AG10803 (cell line): ENCODE data around the gene CLMN.

Source experiments
- DNase-seq: peaks from one replicate; pipeline ENCODE4 v3.0.0; 2010; ENCODE audit warnings: low read depth
- H3K4me3 ChIP-seq: 2 replicates; pipeline ENCODE4 v1.5.1; 2011; ENCODE audit warnings: mild to moderate bottlenecking, low read length, control low read depth
- TF ChIP-seq, protein P1 (sequence below): conservative IDR thresholded peaks from 2 replicates; pipeline ENCODE4 v1.5.1; 2011; ENCODE audit warnings: mild to moderate bottlenecking, low read length, control low read depth, inconsistent platforms

CLMN gene

DNA sequence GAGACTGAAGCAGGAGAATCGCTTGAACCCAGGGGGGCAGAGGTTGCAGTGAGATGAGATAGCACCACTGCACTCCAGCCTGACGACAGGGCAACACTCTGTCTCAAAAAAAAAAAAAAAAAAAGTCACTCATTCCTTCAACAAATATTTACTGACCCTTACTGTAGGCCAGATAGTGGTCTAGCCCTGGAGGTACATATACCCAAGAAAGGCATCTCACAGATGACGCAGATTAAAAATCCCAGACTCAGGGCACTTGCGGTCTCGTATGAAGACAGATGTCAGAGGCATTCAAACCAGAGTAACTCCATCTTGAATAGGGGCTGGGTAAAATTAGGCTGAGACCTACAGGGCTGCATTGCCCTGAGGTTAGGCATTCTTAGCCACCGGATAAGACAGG, 44.8 kb downstream of the CLMN start:
- DNase-seq: no peak
- TF ChIP-seq, protein P1, sequence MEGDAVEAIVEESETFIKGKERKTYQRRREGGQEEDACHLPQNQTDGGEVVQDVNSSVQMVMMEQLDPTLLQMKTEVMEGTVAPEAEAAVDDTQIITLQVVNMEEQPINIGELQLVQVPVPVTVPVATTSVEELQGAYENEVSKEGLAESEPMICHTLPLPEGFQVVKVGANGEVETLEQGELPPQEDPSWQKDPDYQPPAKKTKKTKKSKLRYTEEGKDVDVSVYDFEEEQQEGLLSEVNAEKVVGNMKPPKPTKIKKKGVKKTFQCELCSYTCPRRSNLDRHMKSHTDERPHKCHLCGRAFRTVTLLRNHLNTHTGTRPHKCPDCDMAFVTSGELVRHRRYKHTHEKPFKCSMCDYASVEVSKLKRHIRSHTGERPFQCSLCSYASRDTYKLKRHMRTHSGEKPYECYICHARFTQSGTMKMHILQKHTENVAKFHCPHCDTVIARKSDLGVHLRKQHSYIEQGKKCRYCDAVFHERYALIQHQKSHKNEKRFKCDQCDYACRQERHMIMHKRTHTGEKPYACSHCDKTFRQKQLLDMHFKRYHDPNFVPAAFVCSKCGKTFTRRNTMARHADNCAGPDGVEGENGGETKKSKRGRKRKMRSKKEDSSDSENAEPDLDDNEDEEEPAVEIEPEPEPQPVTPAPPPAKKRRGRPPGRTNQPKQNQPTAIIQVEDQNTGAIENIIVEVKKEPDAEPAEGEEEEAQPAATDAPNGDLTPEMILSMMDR: no peak
- no peak overlapping the region for H3K4me3 ChIP-seq

DNA sequence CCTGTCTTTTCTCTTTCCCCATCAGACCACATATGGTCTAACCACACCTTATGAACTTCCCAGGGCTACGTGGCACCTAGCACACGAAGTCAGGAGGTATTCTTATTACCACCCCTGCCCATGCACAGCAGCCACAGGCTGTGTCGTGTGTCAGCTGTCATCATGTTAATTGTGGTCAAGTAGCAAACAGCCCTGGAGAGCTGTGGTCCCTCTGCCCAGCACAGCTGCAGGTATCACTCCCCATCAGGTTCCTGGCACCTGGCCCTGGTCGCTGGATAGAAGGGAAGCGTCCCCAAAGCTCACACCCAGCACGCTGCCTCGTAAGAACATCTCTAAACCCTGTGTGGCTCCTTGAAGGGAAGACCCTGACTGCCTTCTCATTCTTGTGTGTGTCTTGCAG, 45.4 kb downstream of the CLMN start:
- H3K4me3 ChIP-seq: no peak overlapping the region
- TF ChIP-seq, protein P1: no peak

DNA sequence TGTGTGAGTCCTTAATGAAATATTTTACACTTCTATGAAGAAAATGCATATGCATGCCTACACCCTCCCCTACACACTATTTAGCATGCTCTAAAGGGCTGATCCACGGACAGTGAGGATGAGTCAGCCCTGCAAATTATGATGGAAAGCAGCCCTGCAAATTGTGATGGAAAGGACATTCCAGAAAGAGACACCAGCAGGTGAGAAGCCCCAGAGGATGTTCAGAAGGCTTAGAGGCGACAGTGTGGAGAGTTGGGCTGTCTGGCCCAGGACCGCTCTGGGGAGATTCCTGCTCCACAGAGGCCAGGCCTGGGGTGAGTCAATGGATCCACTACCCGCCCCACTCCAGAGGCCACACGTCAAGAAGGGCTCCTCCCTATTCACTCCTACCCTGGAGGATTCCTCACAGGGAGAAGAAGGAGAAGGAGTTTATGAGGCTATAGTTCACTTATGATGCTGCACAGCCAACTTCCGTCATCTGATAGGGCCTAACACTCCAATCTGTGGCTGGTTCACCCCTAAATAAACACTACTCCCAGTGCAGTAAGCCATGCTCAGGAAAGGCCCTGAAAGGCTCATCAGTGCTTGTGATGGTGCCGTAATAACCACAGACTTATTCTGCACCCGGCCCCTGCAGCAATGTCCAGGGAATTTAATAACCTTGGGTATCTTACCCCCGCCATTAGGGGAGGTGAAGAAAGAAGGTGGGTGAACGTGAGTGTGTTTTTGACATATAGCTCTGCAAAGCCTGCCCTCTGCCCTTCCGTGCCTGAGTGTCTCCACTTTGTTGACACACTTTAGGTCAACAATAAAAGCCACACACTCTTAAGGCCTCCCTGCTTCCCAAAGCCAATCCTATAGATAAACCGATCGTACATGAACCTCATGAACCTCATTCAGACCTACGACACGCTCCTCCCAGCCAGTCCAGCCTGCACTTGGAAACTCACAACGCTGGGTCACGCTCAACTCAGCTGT, 46.4 kb downstream of the CLMN start:
- no peak overlapping the region for H3K4me3 ChIP-seq
- TF ChIP-seq, protein P1: no peak
- DNase-seq: no peak

More for the DNA sequence above, 45.4 kb downstream of the CLMN start:
- no peak for DNase-seq

DNA sequence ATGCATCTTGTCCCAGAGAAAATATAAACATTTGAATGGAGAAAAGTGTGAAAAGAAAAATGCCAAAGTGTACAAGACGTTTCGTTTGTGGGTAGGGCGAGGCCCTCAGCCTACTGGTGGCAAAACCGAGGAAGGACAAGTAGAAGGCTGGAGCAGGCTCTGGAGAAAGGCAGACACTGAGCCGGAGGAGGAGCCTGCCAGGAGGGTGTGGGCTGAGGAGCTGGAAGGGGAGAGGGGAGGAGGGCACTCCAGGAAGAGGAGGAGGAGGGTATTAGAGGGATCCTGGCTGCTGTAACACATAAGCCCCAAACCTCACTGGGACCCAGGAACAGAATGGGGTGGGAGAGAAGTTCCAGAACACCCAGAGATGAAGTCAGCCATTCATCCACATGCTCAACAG, 47.7 kb downstream of the CLMN start:
- no peak overlapping the region for H3K4me3 ChIP-seq
- DNase-seq: no peak
- TF ChIP-seq, protein P1: no peak

DNA sequence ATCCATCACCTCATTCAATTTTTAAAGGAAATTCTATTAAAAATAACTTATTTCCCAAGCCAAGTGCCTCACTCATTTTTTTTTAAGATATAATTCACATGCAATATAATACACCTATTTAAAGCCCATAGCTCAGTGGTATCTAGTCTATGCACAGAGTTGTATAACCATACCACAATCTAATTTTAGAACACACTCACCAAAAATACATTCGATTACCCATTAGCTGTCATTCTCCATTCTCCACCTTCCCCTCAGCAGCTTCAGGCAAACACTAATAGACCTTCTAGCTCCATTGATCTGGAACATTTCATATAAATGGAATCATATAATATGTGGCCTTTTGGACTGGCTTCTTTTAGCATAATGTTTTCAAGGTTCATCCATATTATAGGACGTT, 49.5 kb downstream of the CLMN start:
- DNase-seq: no peak
- TF ChIP-seq, protein P1: no peak
- H3K4me3 ChIP-seq: no peak overlapping the region

DNA sequence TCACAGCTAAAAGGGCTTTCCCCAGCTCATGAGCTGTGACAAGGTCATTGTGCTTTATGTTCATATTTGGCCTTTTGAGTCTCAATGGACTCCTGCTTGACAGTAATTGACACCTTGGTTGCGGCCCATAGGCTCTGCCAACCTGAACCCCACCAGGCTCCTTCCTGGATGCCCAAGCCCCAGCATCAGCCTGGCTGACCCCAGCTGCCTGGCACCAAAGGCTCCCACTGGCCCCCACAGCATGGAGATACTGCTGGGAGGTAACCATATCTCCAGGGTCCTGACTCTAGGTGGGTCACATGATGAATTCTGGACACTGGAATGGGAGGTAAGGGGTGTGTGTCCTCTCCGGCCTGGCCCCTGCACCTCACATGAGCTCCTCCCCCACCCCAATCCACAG, 50.2 kb downstream of the CLMN start:
- DNase-seq: no peak
- TF ChIP-seq, protein P1: no peak
- H3K4me3 ChIP-seq: no peak overlapping the region

DNA sequence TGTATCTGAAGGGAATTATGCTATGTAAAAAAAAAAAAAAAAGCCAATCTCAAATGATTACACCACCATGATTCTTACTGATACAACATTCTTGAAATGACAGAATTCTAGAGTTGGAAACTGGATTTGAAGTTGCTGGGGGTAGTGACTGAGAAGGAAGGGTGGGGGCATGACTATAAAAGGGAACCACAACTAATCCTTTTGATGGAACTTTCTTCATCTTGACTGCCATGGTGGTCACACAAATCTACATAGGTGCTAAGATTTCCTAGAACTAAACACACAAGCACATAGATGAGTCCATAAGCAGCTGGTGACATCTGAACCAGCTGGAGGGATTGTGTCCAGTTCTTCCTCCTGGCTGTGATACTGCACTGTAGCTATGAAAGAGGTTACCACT, 51.4 kb downstream of the CLMN start:
- TF ChIP-seq, protein P1: no peak
- no peak for DNase-seq
- no peak overlapping the region for H3K4me3 ChIP-seq
